ENCODE measurements around the gene ZNF326. TPM values are rescaled to one million over a fixed set of nuclear protein-coding genes. Genes with fewer than 3 reads are reported as not detected.

ZNF326 gene
- total RNA-seq, 1 donor from 2014 or later, result 33.1 TPM

- intact Hi-C loops (cut with micrococcal nuclease), result no loop called here
- Mint-ChIP-seq H3K4me1 (ENCODE audit: low read depth) (peaks cover 3% of the 10 kb centered on the region), H3K27me3 (ENCODE audit: low read depth) (peaks cover 8% of the 10 kb centered on the region), H3K9me3 (no peaks in the 10 kb centered on the region), H3K27ac (no peak overlapping the region), H3K36me3 (ENCODE audit: low read depth) (no peaks in the 10 kb centered on the region), H3K4me3 (ENCODE audit: low read depth) (no peak overlapping the region)
- DNase-seq (ENCODE audit: low spot score), result no peak
Observed at GRCh38 chr1:90074566-90074965, 79.7 kb downstream of the ZNF326 start.

GRCh38 chr1:90074970-90075391, 80.1 kb downstream of the ZNF326 start:
- DNase-seq (ENCODE audit: low spot score), result no peak
- H3K27me3 Mint-ChIP-seq (ENCODE audit: low read depth), result peaks cover 8% of the 10 kb centered on the region
- peaks cover 3% of the 10 kb centered on the region for H3K4me1 Mint-ChIP-seq (ENCODE audit: low read depth)
- H3K36me3 Mint-ChIP-seq (ENCODE audit: low read depth), result no peaks in the 10 kb centered on the region
- H3K27ac Mint-ChIP-seq, result no peak overlapping the region
- no peak overlapping the region for H3K4me3 Mint-ChIP-seq (ENCODE audit: low read depth)
- intact Hi-C loops (cut with micrococcal nuclease), result no loop called here
- no peaks in the 10 kb centered on the region for H3K9me3 Mint-ChIP-seq

- no peak overlapping the region for H3K27ac Mint-ChIP-seq
- H3K4me1 Mint-ChIP-seq (ENCODE audit: low read depth), result no peaks in the 10 kb centered on the region
- intact Hi-C loops (cut with micrococcal nuclease), result no loop called here
- peaks cover 14% of the 10 kb centered on the region for H3K27me3 Mint-ChIP-seq (ENCODE audit: low read depth)
- no peak overlapping the region for H3K4me3 Mint-ChIP-seq (ENCODE audit: low read depth)
- H3K36me3 Mint-ChIP-seq (ENCODE audit: low read depth), result no peaks in the 10 kb centered on the region
- no peak for DNase-seq (ENCODE audit: low spot score)
- no peaks in the 10 kb centered on the region for H3K9me3 Mint-ChIP-seq
Observed at GRCh38 chr1:90083995-90084394, 89.1 kb downstream of the ZNF326 start.

Other genes starting within 250 kb of the ZNF326 start
- 28.6 and 33.3 TPM in 2 replicates for gene LRRC8D, start 174.1 kb upstream of the ZNF326 start, total RNA-seq